ENCODE data around the gene ZYX.

GRCh38 chr7:143406002-143406357 lies 24.8 kb downstream of the ZYX start:
- TF ChIP-seq POLR2A (IDR thresholded peaks at IDR 0.05) (no peak), CTCF (IDR thresholded peaks at IDR 0.05) (no peak)

Data from right lobe of liver (tissue), 4 donors.